Esophagus muscularis mucosa (tissue), 3 donors: Measurements from ENCODE around the gene TRAPPC3L.

ENCODE experiments used
- POLR2A ChIP-seq: fragments of 450-650 bp; IDR thresholded peaks from one replicate; pipeline ENCODE4 v1.6.1; 2017; ENCODE audit warnings: antibody characterized with exemption, moderate library complexity, mild to moderate bottlenecking, low read depth
- POLR2AphosphoS5 ChIP-seq, 2 donors: sonication (generic); formaldehyde crosslinking; IDR thresholded peaks; one replicate each; pipeline ENCODE4 v1.6.1; 2017; ENCODE audit warnings: antibody characterized with exemption in 2 of 2
- TF ChIP-seq, protein P1 (sequence below), 3 experiments: fragments of 200-600 bp in 2 of 3; fragments of 450-650 bp in 1 of 3; sonication (generic) in 2 of 3; IDR thresholded peaks; one replicate each; pipeline ENCODE4 v1.5.1; 2017 to 2019; ENCODE audit warnings: antibody characterized with exemption in 3 of 3, mild to moderate bottlenecking in 2 of 3, moderate library complexity in 1 of 3

- no peak for TF ChIP-seq POLR2A
- TF ChIP-seq, protein P1, sequence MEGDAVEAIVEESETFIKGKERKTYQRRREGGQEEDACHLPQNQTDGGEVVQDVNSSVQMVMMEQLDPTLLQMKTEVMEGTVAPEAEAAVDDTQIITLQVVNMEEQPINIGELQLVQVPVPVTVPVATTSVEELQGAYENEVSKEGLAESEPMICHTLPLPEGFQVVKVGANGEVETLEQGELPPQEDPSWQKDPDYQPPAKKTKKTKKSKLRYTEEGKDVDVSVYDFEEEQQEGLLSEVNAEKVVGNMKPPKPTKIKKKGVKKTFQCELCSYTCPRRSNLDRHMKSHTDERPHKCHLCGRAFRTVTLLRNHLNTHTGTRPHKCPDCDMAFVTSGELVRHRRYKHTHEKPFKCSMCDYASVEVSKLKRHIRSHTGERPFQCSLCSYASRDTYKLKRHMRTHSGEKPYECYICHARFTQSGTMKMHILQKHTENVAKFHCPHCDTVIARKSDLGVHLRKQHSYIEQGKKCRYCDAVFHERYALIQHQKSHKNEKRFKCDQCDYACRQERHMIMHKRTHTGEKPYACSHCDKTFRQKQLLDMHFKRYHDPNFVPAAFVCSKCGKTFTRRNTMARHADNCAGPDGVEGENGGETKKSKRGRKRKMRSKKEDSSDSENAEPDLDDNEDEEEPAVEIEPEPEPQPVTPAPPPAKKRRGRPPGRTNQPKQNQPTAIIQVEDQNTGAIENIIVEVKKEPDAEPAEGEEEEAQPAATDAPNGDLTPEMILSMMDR (IDR thresholded peaks at IDR 0.05), result peak; percentile 77 to 81 (median 81)
- no peak for TF ChIP-seq POLR2AphosphoS5 (IDR thresholded peaks at IDR 0.05)
Observed at GRCh38 chr6:116531675-116532570, 13.6 kb downstream of the TRAPPC3L start.
